ENCODE measurements around the gene CARD10.

The CARD10 gene

GRCh38 chr22:37502342-37503182, 16.7 kb downstream of the CARD10 start:
- no peak for DNase-seq

GRCh38 chr22:37501610-37502341, 17.4 kb downstream of the CARD10 start:
- no peak for DNase-seq

- DNase-seq: no peak
Observed at GRCh38 chr22:37500745-37501609, 18.2 kb downstream of the CARD10 start.

- DNase-seq: no peak
Observed at GRCh38 chr22:37499789-37500540, 19.2 kb downstream of the CARD10 start.

GRCh38 chr22:37499027-37499707, 20.0 kb downstream of the CARD10 start:
- DNase-seq: no peak

GRCh38 chr22:37498289-37498909, 20.8 kb downstream of the CARD10 start:
- DNase-seq: peak; percentile 77

- no peak for DNase-seq
Observed at GRCh38 chr22:37497062-37497599, 22.1 kb downstream of the CARD10 start.

GRCh38 chr22:37496651-37497050, 22.6 kb downstream of the CARD10 start:
- DNase-seq: no peak

GRCh38 chr22:37493979-37494378, 25.2 kb downstream of the CARD10 start:
- no peak for DNase-seq

- peak; percentile 71 for DNase-seq
Observed at GRCh38 chr22:37492428-37493344, 26.5 kb downstream of the CARD10 start.

GRCh38 chr22:37491559-37492427, 27.4 kb downstream of the CARD10 start:
- DNase-seq: no peak

- no peak for DNase-seq
Observed at GRCh38 chr22:37491106-37491505, 28.1 kb downstream of the CARD10 start.

- no peak for DNase-seq
Observed at GRCh38 chr22:37489983-37490382, 29.2 kb downstream of the CARD10 start.

- no peak for DNase-seq
Observed at GRCh38 chr22:37488337-37489135, 30.7 kb downstream of the CARD10 start.

- DNase-seq: no peak
Observed at GRCh38 chr22:37487571-37487970, 31.6 kb downstream of the CARD10 start.

GRCh38 chr22:37487129-37487528, 32.1 kb downstream of the CARD10 start:
- DNase-seq: no peak

- peak; percentile 83 for DNase-seq
Observed at GRCh38 chr22:37486224-37486845, 32.9 kb downstream of the CARD10 start, which contains the start of gene MFNG. Gene MFNG (minus strand): TSS chr22:37486384. CDS start chr22:37486177, 207 bp downstream.
